Aorta (tissue), 5 donors: ENCODE measurements around the gene UPF1. TPM values are rescaled to one million over a fixed set of nuclear protein-coding genes. Genes with fewer than 3 reads are reported as not detected.

Source experiments
- ATAC-seq: fragments of 200-7000 bp; cut with Tn5 transposase; one replicate; pipeline ENCODE4 v1.9.1; 2022; ENCODE audit warnings: moderate library complexity; ENCODE audit not compliant: low FRiP score
- DNase-seq, 2 donors: peaks; one replicate each; pipeline ENCODE4 v3.0.0-alpha.2; 2020
- H3K27ac ChIP-seq, 2 donors: one replicate each; pipeline ENCODE4 v1.5.1; 2013; ENCODE audit warnings: low read length in 2 of 2, mild to moderate bottlenecking in 2 of 2, moderate library complexity in 2 of 2, control low read depth in 1 of 2, inconsistent platforms in 1 of 2, low read depth in 1 of 2
- H3K27me3 ChIP-seq, 2 donors: one replicate each; pipeline ENCODE4 v1.6.1; 2013; ENCODE audit warnings: control low read depth in 1 of 2, low read length in 1 of 2, mild to moderate bottlenecking in 1 of 2, moderate library complexity in 1 of 2; ENCODE audit not compliant: insufficient read depth in 2 of 2, control insufficient read depth in 1 of 2
- H3K36me3 ChIP-seq, 2 donors: one replicate each; pipeline ENCODE4 v1.6.1; 2013; ENCODE audit warnings: control low read depth in 1 of 2, low read length in 1 of 2, mild to moderate bottlenecking in 1 of 2; ENCODE audit not compliant: insufficient read depth in 2 of 2, control insufficient read depth in 1 of 2
- H3K4me1 ChIP-seq, 2 donors: one replicate each; pipeline ENCODE4 v1.6.1; 2013; ENCODE audit warnings: low read length in 2 of 2, control low read depth in 1 of 2, mild to moderate bottlenecking in 1 of 2, moderate library complexity in 1 of 2; ENCODE audit not compliant: insufficient read depth in 2 of 2, control insufficient read depth in 1 of 2
- H3K4me3 ChIP-seq, 2 donors: one replicate each; pipeline ENCODE4 v1.5.1; 2013; ENCODE audit warnings: low read length in 2 of 2, control low read depth in 1 of 2, mild to moderate bottlenecking in 1 of 2
- H3K9me3 ChIP-seq: one replicate; pipeline ENCODE4 v1.6.1; 2013; ENCODE audit warnings: mild to moderate bottlenecking, low read length; ENCODE audit not compliant: control insufficient read depth
- WGBS, 2 donors: extraction: QIAGEN DNeasy Blood & Tissue Kit; methylation state at CpG; one replicate each; pipeline ENCODE4 v1.1.7; 2013; 5-methylcytosine and 5-hydroxymethylcytosine counted together
- intact Hi-C, 2 donors: fragments of 100-400 bp; cut with DNase I; formaldehyde crosslinking; loops; one replicate each; pipeline versions ENCODE4 v1.14.2 to v1.15.0; 2022
- polyA plus RNA-seq, 2 donors: library from polyadenylated mRNA; stranded (reverse); fragments of 200-250 nt; gene quantifications; one replicate each; pipeline ENCODE4 v1.2.3, GENCODE V29; 2013
- total RNA-seq, 2 donors: library from RNA; stranded (reverse); fragmentation: NEBNext Ultra II Directional; extraction: Animal tissue kit (Norgen Biotek cat#: 25700); gene quantifications; one replicate each; pipeline ENCODE4 v1.2.1, GENCODE V29; 2021
- donor health status: healthy with polysubstance abuse.
- donor health status: Bipolar disorder and iron deficiency.
- donor health status: DM: no; HTN: no; CAD: no.
- donor health status: DM: no; HTN: no; CAD: no.
- donor health status: DM: yes; HTN: yes; CAD: no.

The UPF1 gene
- total and polyA plus RNA-seq, 4 donors = 16.5 to 75.6 (median 47.1) TPM

GRCh38 chr19:18796239-18796638 is 35.5 kb upstream of the UPF1 start:
- WGBS, 2 donors = 87 to 89% methylated on average over 2 of the region's 2 CpGs
- H3K27me3 ChIP-seq = no peaks in the 10 kb centered on the region
- ATAC-seq = no peak
- no peaks in the 10 kb centered on the region for H3K9me3 ChIP-seq
- H3K36me3 ChIP-seq = no peaks in the 10 kb centered on the region
- DNase-seq = no peak
- H3K4me1 ChIP-seq = no peaks in the 10 kb centered on the region
- H3K27ac ChIP-seq = no peak overlapping the region
- intact Hi-C loops = no loop called here
- H3K4me3 ChIP-seq = no peak overlapping the region

- Histone ChIP-seq H3K27me3 (no peaks in the 10 kb centered on the region), H3K4me3 (no peak overlapping the region)
Observed at GRCh38 chr19:18798384-18799352, 33.1 kb upstream of the UPF1 start.

GRCh38 chr19:18799389-18799970 is 32.3 kb upstream of the UPF1 start:
- no peaks in the 10 kb centered on the region for H3K36me3 ChIP-seq
- H3K27me3 ChIP-seq = no peaks in the 10 kb centered on the region
- H3K4me1 ChIP-seq = no peaks in the 10 kb centered on the region
- H3K9me3 ChIP-seq = no peaks in the 10 kb centered on the region
- H3K4me3 ChIP-seq = no peak overlapping the region
- ATAC-seq (no peak), DNase-seq (no peak)
- intact Hi-C loops = no loop called here
- no peak overlapping the region for H3K27ac ChIP-seq

More at GRCh38 chr19:18798384-18799352, 33.1 kb upstream of the UPF1 start:
- Histone ChIP-seq H3K36me3 (no peaks in the 10 kb centered on the region), H3K27ac (no peak overlapping the region), H3K4me1 (no peaks in the 10 kb centered on the region), H3K9me3 (no peaks in the 10 kb centered on the region)
- ATAC-seq (no peak), DNase-seq (no peak)
- WGBS, 2 donors = 65 to 68% methylated on average over 21 to 22 of the region's 22 CpGs
- intact Hi-C loops = no loop called here

GRCh38 chr19:18800079-18800478 is 31.7 kb upstream of the UPF1 start:
- H3K27ac ChIP-seq = no peak overlapping the region
- H3K9me3 ChIP-seq = no peaks in the 10 kb centered on the region
- intact Hi-C loops = no loop called here
- H3K27me3 ChIP-seq = no peaks in the 10 kb centered on the region
- H3K4me1 ChIP-seq = no peaks in the 10 kb centered on the region
- H3K36me3 ChIP-seq = no peaks in the 10 kb centered on the region
- DNase-seq (no peak), ATAC-seq (no peak)
- no peak overlapping the region for H3K4me3 ChIP-seq

GRCh38 chr19:18800636-18801035 is 31.1 kb upstream of the UPF1 start:
- no peaks in the 10 kb centered on the region for H3K9me3 ChIP-seq
- no peaks in the 10 kb centered on the region for H3K27me3 ChIP-seq
- intact Hi-C loops = no loop called here
- ATAC-seq = no peak
- no peaks in the 10 kb centered on the region for H3K4me1 ChIP-seq
- H3K36me3 ChIP-seq = no peaks in the 10 kb centered on the region
- H3K4me3 ChIP-seq = no peak overlapping the region
- H3K27ac ChIP-seq = no peak overlapping the region
- WGBS, 2 donors = 6 to 13% methylated on average over 10 of the region's 10 CpGs
- no peak for DNase-seq

GRCh38 chr19:18802354-18802753 is 29.4 kb upstream of the UPF1 start:
- DNase-seq (no peak), ATAC-seq (no peak)
- H3K27ac ChIP-seq = no peak overlapping the region
- no peaks in the 10 kb centered on the region for H3K27me3 ChIP-seq
- WGBS, 2 donors = 79 to 84% methylated on average over 11 of the region's 11 CpGs
- H3K36me3 ChIP-seq = no peaks in the 10 kb centered on the region
- intact Hi-C loops = no loop called here
- H3K4me3 ChIP-seq = no peak overlapping the region
- no peaks in the 10 kb centered on the region for H3K9me3 ChIP-seq
- no peaks in the 10 kb centered on the region for H3K4me1 ChIP-seq

GRCh38 chr19:18803550-18804138 is 28.1 kb upstream of the UPF1 start:
- Histone ChIP-seq H3K27me3 (no peaks in the 10 kb centered on the region), H3K4me1 (no peaks in the 10 kb centered on the region), H3K27ac (no peak overlapping the region), H3K36me3 (no peaks in the 10 kb centered on the region), H3K9me3 (no peaks in the 10 kb centered on the region), H3K4me3 (no peak overlapping the region)
- WGBS, 2 donors = 94 to 95% methylated on average over 5 of the region's 5 CpGs
- no peak for ATAC-seq
- no peak for DNase-seq
- intact Hi-C loops = no loop called here

GRCh38 chr19:18804139-18804601 is 27.6 kb upstream of the UPF1 start:
- Histone ChIP-seq H3K36me3 (no peaks in the 10 kb centered on the region), H3K4me3 (no peak overlapping the region), H3K27me3 (no peaks in the 10 kb centered on the region), H3K4me1 (peaks cover 0 to 2% of the 10 kb centered on the region in 2 donors), H3K27ac (no peak overlapping the region), H3K9me3 (no peaks in the 10 kb centered on the region)
- WGBS, 2 donors = 91 to 93% methylated on average over 15 of the region's 15 CpGs
- intact Hi-C loops = no loop called here
- no peak for DNase-seq
- no peak for ATAC-seq
